ENCODE results near the gene ZFP36L1.

The ZFP36L1 gene, protein sequence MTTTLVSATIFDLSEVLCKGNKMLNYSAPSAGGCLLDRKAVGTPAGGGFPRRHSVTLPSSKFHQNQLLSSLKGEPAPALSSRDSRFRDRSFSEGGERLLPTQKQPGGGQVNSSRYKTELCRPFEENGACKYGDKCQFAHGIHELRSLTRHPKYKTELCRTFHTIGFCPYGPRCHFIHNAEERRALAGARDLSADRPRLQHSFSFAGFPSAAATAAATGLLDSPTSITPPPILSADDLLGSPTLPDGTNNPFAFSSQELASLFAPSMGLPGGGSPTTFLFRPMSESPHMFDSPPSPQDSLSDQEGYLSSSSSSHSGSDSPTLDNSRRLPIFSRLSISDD

DNA sequence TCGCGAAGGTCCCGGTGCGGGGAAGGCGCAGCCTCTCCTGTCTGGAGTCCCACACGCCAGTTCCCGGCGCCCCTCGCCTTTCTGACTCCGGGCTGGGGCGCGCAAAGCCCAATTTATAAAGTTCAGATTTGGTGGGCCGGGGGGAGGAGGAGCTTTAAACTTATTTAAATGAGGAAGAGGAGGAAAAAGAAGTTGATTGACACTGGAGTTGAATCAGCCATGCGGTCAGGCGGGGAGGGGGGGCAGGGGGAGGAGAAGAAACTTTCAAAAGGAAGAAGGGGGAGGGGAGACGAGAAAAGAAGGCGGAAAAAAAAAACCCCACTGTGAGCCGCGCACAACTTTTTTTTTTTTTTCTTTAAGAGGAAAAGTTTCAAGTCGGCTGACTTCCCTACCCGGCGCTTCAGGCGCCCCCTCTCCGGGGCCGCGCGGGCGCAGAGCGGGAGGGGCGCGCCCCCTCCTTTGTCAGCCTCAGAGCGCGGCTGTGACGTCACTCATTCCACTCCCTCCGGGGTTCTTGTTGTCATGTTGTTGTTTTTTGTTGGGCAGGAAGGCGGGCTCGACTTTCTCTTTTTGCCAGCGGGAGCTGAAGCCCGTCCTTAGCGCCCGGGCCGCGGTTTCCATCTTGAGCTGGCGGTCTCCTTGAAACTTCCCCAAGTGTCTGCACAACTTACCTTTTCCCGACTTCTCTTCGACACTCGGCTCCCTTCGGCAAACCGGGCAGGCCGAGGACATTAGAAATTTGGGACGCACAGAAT is at the start of gene ZFP36L1:
ZFP36L1 (minus strand) TSS at position 89 of the 755 bp plus-strand sequence. CDS start 129 bp downstream, outside the sequence.
- DNase-seq = peak; percentile 64

DNA sequence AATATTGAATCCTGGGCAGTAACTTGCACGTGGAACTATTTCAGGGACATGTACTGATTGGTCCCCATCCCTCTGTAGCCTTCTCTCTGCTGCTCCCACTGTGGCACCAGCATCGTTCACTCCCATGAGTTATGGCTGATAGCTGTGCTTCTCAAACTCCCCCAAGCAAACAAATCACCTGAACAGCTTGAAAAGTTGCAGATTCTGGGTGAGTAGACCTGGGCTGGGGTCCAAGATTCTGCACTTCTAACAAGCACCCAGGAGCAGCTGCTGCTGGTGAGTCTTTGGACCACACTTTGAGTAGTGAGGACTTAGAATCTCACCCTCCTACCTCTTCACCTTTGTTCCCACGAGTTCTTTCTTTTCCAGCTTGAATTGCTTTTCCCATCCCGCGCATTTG is 49.4 kb upstream of the ZFP36L1 start:
- peak; percentile 55 for DNase-seq

DNA sequence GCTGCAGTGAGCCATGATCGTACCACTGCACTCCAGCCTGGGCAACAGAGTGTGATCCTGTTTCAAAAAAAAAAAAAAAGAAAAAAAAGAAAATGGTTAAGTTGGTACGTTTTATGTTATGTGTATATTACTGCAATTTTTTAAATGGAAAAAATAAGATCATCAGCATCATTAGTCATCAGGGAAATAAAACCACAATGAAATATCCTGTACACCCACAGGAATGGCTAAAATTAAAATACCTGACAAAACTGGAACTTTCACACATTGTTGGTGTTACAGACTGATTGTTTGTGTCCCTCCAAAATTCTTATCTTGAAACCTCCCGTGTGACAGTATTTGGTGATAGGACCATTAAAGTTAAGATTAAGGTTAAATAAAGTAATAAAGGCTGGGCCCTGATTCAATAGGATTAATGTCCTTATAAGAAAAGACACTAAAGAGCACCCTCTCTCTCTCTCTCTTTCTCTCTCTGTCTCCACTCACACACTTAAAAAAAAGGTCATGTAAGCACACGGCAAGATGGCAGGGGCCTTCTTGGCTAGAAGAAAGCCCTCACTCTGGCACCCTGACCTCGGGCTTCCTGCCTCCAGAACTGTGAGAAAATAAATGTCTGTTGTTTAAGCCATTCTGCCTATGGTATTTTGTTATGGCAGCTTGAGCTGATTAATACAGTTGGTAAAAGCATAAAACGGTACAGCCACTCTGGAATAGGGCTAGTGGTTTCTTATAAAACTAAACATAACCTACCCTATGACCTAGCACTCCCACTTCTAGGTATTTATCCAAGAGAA is 48.3 kb upstream of the ZFP36L1 start:
- DNase-seq = no peak

DNA sequence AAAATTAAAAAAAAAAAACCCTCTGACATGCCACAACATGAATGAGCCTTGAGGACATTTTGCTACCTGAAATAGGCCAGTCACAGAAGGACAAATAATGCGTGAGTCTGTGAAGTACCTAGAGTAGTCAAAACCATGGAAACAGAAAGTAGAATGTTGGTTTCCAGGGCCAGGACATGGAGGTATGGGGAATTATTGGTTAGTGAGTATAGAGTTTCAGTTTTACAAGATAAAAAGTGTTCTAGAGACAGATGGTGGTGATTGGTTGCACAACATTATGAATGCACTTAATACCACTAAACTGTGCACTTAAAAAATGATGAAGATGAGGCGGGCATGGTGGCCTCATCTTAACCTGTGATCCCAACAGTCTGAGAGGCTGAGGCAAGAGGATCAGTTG is 47.6 kb upstream of the ZFP36L1 start:
- no peak for DNase-seq

DNA sequence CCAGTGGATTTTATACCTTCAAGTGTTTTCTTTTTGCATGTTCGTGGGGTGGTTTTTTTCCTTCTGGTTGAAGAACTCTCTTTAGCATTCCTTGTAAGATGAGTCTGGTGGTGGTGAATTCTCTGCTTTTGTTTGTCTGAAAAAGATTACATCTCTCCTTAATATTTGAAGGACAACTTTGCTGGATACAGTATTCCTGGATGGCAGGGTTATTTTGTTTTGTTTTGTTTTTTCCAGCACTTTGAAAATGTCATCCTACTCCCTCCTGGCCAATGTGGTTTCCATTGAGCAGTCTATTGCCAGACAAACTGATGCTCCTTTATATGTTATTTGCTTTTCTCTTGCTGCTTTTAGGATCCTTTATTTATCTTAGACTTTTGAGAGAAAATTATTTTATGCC is 43.2 kb upstream of the ZFP36L1 start:
- no peak for DNase-seq

DNA sequence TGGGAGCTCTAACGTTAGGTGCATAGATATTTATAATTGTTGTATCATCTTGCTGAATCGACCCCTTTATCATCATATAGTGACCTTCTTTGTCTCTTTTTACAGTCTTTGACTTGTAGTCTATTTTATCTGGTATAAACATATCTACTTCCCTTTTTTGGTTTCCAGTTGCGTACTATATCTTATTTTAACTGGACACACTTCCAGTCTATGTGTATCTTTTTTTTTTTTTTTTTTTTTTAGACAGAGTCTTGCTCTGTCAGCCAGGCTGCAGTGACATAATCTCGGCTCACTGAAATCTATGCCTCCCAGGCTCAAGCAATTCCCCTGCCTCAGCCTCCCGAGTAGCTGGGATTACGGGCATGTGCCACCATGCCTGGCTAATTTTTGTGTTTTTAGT is 41.9 kb upstream of the ZFP36L1 start:
- no peak for DNase-seq

DNA sequence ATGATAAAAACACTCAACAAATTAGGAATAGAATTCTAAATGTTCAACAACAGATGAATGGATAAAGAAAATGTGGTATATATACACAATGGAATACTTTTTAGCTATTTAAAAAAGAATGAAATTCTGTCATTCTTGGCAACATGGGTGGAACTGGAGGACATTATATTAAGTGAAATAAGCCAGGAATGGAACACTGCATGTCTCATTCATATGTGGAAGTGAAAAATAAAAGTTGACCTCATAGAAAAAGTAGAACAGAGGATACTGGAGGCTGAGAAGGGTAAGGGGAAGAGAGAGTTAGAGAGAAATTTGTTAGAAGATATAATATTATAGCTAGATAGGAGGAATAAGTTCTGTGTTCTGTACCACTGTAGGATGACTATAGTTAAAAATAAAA is 35.8 kb upstream of the ZFP36L1 start:
- DNase-seq = no peak

DNA sequence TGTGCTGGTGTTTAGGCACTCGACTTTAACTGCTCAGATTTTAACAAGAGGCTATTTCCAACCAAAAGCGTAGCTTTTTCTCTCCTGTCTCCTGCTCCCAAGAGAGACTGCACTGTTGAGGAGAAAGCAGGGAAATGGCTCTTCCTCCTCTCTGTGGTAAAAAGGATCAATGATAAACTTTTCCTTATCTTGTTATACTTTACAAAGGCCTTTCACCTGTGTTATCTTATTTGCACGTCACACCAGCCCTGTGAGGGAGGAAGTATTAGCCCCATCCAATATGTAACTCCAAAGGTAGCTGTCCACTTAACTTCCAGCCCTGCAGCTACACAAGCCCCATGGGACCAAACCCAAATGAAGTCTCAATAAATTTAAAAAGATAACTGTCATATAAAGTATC is 32.9 kb upstream of the ZFP36L1 start:
- DNase-seq = no peak

DNA sequence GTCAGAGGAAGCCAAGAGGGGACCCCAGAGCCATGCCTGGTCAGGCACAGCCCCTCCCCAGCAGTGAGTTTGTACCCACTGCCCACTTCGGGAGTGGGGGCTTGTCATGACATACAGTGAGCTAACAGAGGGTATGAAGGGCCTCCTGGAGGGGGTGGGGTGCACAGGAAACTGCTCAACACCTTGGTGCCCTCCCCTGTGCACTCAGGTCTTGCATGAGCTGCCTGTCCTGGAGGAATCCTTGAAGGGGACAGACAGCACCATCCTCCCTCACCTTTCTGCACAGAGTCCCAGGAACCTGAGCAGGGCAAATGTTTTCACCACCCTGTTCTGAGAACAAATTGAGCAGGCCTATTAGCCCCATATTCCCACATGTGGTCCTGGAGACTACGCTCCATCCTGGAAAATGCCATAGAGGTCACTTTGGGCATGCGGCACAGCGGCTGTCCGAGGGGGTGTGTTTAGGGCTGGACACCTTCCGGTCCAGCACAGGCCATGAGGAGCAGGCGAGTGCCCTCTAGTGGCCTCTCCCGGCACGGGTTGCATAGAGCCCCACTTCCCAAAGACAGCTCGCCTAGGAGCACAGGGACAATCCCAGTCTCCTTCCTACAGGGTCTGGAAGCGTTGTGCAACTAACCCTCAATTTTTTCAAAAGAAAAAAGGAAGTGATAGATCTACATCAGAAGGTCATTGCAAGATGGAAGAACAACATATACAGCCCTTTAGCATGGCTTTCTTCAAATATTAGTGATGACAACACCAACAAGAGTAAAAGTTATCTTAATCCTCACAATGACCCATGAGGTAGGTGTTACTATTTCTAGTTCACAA is 31.9 kb upstream of the ZFP36L1 start:
- DNase-seq = peak; percentile 87

DNA sequence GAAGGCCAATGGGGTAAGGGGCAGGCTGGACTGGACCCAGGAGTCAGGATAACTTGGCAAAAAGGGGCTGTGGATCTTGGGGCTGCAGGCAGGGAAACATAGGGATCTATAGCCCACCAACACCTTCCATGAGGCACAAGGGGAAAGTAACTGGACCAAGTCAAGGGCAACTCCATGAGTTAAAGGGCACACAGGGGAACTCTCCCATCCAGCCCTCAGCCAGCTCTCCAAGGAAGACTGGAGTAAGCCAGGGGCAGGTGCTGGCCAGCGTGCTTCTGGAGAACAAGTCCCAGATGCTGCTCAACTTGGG is 31.3 kb upstream of the ZFP36L1 start:
- DNase-seq = no peak

DNA sequence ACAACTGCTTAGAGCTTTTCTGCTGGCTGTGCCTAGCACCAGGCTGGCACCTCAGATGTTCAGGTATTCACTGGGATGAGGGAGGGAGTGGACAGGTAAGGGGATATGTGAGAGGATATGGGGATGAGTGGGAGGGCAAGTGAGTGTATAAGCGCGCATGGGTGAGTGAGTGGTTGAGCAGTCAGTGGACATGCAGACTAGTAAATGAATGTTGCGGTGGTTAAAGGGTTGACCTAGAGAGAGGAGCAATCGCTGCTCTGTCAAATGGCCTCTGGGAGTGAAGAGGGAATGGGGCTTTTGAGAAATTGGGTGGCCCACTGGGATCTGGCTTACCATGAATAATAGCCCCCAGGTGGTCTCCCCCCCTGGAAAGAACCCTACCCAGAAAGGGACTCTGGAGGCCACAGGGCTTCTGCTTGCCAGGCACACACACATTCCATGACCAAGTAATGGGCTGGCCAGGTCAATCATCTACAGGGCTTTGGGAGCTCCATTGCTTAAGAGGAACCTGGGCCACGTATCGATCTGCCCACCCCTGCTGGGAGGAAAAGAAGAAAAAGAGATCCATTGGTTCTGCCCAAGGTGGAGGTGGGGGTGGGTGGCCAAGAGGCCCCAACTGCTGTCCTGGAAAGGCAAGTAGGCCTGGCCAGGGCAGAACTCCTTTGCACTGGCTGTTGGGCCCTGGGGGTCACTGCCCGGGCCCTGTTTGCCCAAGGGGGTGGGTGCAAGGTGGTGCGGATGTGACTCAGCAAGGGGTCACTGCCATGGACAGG is 30.8 kb upstream of the ZFP36L1 start:
- DNase-seq = no peak

DNA sequence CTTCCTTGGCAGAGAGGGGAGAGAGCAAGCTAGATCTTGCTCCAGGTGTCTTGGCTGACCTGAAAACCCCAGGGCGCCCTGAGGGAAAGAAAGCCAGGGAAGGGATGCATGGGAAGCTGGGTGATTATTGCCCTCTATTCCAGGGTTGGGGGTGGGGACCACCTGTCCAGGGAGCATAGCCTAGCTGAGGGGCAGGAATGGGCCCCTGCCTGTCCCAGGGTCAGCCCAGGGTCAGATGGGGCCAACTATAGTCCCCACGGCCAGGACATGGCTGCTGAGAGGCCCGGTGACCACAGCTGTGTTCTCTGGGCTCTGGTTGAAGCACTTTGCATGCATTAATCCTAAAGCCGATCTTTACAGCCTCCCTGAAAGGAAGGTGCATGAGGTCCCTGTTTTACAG is 30.1 kb upstream of the ZFP36L1 start:
- no peak for DNase-seq

DNA sequence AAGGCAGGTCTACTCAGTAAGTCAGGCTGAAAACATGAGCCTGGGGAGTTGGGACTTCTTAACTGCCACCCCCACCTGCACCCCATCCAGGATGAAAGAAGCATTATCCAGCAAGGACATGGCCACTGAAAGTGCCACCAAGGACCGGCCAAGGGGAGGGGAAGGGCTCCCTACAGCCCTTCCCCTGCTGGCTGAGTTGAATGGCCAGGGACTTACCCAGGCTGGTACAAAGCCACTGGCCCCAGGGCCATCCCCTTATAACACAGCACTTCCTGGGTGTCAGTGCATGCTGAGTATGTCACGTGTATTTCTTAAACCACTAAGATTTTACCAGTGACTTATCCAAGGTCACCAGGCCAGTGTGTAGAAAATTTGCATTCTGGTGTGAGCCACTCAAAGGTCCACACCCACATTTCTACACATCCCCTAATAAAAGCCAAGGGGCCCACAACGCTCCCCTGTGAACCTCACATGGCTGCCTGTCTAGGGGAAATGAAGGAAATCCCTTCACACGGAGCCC is 29.3 kb upstream of the ZFP36L1 start:
- no peak for DNase-seq

DNA sequence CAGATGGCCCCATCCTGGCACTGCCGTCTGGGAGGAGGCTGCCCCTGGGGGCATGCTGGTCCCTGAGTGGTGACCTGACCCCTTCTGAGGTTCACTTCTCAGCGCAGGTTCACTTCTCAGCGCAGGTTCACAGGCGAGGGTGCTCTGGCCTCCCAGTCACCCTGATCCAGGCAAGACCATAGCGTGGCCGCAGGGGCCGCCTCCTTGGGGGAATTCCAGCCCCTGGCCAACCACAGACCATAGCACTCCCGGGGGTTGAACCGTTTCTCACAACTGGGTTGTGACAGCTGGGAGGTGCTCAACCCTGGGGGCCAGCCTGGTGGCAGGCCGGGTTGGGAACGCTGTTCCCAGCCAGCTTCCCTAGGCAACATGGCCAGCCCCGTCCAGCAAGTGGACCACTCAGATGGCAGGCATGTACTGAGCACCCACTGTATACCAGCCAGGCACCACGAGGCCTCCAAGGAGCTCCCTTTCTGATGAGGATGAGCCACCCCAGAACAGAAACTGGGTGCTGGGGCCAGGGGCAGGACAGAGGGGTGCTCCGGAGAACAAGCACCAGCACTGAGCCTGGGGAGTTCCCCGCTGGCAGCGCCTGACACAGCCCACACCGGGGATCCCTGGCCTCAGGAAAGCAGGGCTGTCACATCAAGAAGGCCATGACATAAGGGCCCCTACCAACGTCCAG is 28.3 kb upstream of the ZFP36L1 start:
- DNase-seq = no peak

DNA sequence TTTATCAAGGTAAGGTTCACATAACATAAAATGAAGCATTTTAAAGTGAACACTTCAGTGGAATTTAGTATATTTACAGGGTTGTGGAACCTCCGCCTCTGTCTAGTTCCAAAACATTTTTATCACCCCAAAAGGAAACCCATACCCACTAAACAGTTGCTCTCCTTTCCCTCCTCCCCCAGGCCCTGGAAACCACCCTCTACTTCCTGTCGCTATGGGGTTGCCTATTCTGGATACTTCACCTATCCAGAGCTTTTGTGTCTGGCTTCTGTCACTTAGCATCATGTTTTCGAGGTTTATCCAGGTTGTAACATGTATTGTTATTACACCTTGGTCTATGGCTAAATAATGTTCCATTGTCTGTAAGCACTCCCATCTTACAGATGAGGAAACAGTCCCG is 27.7 kb upstream of the ZFP36L1 start:
- DNase-seq = no peak

DNA sequence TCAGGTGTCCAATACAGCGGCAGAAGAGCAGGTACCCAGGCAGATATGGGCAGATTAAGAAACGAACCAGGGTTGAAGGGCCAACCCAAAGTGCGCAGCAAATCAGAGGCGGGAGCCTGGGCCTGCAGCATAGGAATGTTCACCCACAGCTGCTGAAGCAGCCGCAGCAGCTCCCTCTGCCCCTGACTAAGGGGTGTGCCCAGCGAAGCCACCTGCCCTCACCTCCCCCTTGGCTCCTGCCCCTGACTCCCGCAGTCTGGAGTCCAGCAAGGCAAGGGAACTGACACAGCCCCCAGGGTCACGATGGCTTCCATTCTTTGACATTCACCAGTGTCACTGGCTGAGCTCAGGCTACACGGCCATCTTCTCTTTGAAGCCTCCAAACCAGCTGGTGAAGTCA is 27.3 kb upstream of the ZFP36L1 start:
- no peak for DNase-seq

DNA sequence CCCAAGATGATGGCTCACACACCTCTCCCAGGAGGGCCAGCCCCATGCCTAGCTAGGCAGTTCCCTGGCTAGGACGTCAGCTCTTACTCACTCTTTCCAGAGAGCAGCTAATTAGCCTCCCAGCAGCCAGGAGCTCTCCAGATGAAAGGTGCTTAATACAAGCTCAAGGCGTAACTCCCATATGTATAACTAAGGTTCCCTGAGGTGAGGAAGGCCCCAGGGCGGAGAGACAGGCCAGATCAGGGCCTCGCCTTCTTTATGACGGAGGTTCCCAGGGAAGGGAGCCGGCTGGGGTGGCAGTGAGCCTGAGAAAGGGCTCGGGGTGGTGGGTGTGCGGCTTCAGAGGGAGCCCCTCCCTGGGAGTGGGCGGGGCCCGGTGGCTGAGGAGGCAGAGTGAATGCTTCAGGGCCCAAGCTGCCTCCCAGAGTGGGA is 26.4 kb upstream of the ZFP36L1 start:
- peak; percentile 94 for DNase-seq

DNA sequence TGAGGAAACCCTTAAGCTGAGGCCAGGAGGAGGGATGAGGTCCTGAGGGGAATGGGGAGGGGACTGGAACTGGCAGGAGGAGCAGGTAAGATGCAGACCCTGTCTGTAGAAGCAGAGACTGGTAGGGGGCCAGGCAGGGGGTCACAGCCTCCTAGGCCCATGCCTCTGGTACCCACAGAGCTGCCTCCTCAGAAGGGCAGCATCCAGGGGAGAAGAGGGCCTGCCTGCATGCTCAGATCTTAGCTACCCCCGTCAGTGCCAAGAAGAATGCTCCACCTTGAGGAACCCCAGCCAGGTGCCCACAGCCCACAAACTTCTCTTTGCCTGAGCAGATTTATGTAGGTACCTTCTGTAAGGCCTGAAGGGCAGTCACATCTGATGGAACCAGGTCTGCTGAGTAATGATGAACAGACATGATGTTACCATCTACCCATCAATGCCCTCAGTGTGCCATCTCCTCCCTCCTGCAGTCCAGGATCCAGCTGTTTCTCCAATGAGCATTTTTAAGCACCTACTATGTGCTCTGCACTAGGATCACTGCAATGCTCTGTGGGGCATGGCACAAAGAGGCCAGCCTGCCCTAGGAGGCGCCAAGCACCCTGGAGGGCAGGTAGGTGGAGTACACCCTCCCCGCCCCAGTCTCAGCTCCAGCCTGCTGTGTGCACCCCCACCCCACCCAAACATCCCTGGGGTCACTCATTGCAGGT is 24.8 kb upstream of the ZFP36L1 start:
- DNase-seq = no peak

DNA sequence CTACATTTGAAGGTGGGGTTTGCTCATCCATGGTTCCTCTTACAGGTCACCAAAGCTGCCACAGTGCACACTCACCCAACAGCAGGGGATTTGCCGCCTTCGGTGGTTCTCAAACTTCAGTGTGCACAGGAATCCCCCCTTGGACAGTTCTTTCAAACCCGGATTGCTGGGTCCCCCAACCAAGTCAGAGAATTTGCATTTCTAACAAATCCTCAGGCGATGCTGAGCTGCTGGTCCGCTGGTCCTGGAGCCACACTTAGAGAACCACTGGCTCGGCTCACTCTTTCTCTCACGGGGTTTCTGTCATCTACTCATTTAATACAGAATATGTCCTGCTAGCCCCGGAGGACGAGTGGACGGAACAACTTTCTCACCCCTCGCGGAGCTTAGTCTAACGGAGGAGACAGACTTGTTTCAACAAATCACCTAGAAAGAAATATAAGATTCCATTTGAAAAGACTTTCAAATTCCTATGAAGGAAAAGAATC is 24.1 kb upstream of the ZFP36L1 start:
- DNase-seq = no peak

DNA sequence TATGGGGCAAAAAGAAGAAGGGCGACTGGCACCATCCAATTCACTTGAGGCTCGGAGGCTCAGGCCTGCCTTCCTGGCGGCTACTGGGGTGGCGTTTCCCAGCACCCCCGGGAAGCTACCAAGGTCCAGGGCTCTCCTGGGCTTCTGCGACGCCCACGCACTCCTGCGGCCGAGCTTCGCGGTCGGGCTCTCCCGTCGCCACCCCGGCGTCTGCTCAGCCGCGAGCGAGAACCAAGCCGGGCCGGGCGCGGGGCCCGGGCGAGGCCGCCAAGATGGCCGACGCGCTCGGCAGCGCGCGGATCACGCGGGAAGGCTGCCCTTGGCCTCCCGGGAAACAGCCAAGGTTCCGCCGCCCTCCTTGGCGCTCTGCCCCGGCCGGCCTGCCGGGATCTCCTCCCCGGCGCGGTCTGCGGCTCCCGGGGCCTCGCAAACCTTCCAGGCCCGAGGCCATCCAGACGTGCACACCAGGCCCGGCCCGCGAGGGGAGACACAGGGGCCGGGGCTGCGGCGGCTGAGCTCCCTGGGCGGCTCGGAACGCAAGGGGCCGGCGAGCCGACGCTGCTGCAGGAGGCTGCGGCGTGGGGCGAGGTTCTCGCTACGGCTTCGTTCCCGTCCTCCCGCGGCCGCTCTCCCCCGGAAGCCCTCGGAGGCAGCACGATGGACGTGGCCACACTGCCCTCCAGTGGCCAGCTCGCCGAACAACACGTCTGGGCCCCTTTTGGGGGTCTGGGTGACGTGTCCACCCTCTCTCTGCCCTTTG is 23.5 kb upstream of the ZFP36L1 start:
- DNase-seq = peak; percentile 94

Measured in NCI-H69 (cell line).